HL-60 (cell line): Measurements from ENCODE around the gene MYB.
"Not testable (repeated sequence)": the region's sequence is repeated elsewhere in the genome, so short reads cannot be mapped to it uniquely, and the experiment has no call there.

Experiments
- DNase-seq, 2 experiments: peaks; one replicate each; pipeline ENCODE4 v3.0.0-alpha.2; 2010 to 2020; ENCODE audit warnings: low read depth in 1 of 2, low spot score in 1 of 2
- H3K27ac ChIP-seq: fragments of 250-450 bp; sonication (Bioruptor Pico); replicated peaks from 2 replicates; pipeline ENCODE4 v1.5.1; 2020; ENCODE audit warnings: mild to moderate bottlenecking, moderate library complexity
- H3K27me3 ChIP-seq: fragments of 250-450 bp; sonication (Bioruptor Pico); 2 replicates; pipeline ENCODE4 v1.5.1; 2021; ENCODE audit warnings: mild to moderate bottlenecking, moderate library complexity; ENCODE audit not compliant: insufficient read depth, poor library complexity, severe bottlenecking
- H3K4me3 ChIP-seq: replicated peaks from 2 replicates; pipeline ENCODE4 v1.5.1; 2011; ENCODE audit warnings: mild to moderate bottlenecking, control low read depth, low read length; ENCODE audit not compliant: insufficient read depth
- CTCF ChIP-seq: IDR thresholded peaks from one replicate; pipeline ENCODE4 v1.5.1; 2011; ENCODE audit warnings: low read length, control low read depth, inconsistent platforms; ENCODE audit not compliant: insufficient read depth
- GABPA ChIP-seq: IDR thresholded peaks from 2 replicates; pipeline ENCODE4 v1.6.1; 2012; ENCODE audit warnings: low read depth
- POLR2AphosphoS5 ChIP-seq: IDR thresholded peaks from 2 replicates; pipeline ENCODE4 v1.6.1; 2012; ENCODE audit warnings: low read depth
- REST ChIP-seq: IDR thresholded peaks from 2 replicates; pipeline ENCODE4 v1.6.1; 2012; ENCODE audit warnings: low read depth; ENCODE audit not compliant: insufficient replicate concordance
- SPI1 ChIP-seq: IDR thresholded peaks from 2 replicates; pipeline ENCODE4 v1.6.1; 2012; ENCODE audit warnings: low read depth, mild to moderate bottlenecking, borderline replicate concordance

MYB gene

DNA sequence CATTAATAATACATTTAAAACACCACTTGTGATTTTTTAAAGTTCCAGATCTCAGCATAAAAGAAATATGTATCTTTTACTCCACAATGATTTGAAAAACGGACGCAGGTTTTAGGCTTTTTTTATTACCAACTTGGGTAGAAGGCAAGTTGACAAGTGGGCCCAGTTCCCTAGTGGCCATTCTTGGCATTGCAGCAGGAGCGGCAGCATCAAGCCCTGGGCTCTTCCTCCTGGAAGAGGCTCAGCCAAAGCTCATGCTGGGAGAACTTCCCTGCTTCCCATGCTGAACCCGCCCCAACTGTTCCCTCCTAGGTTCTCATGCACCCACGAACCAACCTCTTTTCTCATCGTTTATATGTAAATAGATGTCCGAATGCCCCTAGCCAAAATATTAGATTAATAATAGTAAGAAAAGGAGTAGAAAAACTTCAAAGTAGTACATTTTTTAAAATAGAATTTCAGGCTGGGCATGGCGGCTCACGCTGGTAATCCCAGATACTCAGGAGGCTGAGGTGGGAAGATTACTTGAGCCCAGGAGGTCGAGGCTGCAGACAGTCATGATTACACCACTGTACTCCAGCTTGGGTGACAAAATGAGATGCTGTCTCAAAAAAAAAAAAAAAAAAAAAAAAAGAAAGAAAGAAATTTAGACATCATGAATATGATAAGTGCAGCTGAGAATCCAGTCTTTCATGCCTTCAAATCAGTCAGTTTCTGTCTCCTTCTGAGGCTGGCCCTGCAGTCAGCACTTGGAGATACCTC, 18.2 kb upstream of the MYB start:
- Histone ChIP-seq H3K27me3 (no peaks in the 10 kb centered on the region), H3K4me3 (no peak overlapping the region), H3K27ac (no peak overlapping the region)
- TF ChIP-seq SPI1, result no peak
- no peak for TF ChIP-seq POLR2AphosphoS5
- TF ChIP-seq CTCF, result peak; percentile 74
- TF ChIP-seq REST, result no peak
- DNase-seq, result peak in 1 of 2 experiments; percentile 37

- no peak overlapping the region for H3K27ac ChIP-seq
- DNase-seq, result no peak
- TF ChIP-seq CTCF (no peak), REST (no peak), GABPA (no peak), SPI1 (no peak), POLR2AphosphoS5 (no peak)
- no peaks in the 10 kb centered on the region for H3K27me3 ChIP-seq
- H3K4me3 ChIP-seq, result no peak overlapping the region
Observed at GRCh38 chr6:135163440-135163738, 17.7 kb upstream of the MYB start.

DNA sequence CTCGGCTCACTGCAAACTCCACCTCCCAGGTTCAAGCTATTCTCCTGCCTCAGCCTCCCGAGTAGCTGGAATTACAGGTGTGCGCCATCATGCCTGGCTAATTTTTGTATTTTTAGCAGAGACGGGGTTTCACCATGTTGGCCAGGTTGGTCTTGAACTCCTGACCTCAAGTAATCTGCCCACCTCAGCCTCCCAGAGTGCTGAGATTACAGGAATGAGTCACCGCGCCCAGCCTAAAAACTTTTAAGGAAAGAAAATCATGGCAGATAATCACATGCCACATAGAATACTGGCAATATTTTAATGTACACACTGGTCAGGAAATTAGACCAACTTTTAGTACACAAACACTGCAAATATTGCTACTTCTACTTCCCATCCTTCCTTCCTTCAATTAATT, 16.7 kb upstream of the MYB start:
- not testable (repeated sequence) for H3K27me3 ChIP-seq, H3K27ac ChIP-seq, DNase-seq, H3K4me3 ChIP-seq

DNA sequence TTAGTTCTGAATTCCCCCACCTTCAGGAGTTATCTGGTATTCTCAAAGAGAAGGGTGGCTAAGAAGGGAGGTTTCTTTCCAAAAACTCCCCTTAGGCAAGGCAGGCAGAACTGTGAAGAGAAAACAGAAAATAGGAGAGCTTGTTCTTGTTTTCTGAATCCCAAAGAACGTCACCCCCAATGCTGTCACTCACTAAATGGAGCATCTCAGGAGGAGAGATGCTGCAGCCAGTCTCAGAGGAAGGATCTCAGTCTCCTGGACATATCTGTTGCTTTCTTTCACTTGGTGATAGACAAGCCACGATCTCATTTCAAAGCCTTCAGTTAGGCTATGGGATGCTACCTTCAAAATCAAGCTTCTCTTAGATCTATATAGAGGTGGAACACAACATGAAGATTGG, 16.1 kb upstream of the MYB start:
- Histone ChIP-seq H3K27me3 (no peaks in the 10 kb centered on the region), H3K4me3 (no peak overlapping the region), H3K27ac (no peak overlapping the region)
- TF ChIP-seq REST, result no peak
- no peak for TF ChIP-seq CTCF
- TF ChIP-seq GABPA, result no peak
- TF ChIP-seq POLR2AphosphoS5, result no peak
- no peak for TF ChIP-seq SPI1
- DNase-seq, result no peak
